ENCODE data around the gene SORL1-AS1.

DNA sequence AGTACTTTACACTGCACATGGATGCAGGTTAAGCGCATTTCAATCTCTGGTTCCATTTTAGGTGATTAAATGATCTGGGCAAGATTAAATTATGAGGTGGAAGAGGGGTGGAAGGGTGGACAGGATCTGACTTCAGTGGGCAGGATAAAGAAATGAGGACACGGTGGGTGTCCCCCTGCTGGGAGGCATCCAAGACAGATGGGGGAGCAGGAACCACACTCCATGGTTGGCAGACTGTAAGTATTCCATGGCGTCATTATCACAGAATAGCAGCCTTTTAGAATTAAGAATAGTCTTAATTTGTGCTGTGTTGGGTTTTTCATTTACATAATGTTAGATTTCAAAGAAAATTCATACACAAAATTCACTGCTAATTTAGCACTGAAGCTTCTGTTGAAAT is 8.2 kb downstream of the SORL1-AS1 start:
- TF ChIP-seq CTCF (IDR thresholded peaks at IDR 0.05 in 8 of 11, conservative IDR thresholded peaks at IDR 0.05 in 3 of 11) (no peak), POLR2A (IDR thresholded peaks at IDR 0.05) (no peak), POLR2AphosphoS5 (IDR thresholded peaks at IDR 0.05) (no peak)
